ACC112 (cell line): ENCODE measurements around the gene VWC2L.

Experiments used
- H2AFZ ChIP-seq: fragments of 200-600 bp; sonication (generic); one replicate; pipeline ENCODE4 v1.6.0; 2017; ENCODE audit warnings: antibody characterized with exemption, low read length; ENCODE audit not compliant: unreplicated experiment
- H3K27ac ChIP-seq: fragments of 200-600 bp; sonication (generic); 2 replicates; pipeline ENCODE4 v1.5.1; 2014; ENCODE audit warnings: low read depth, mild to moderate bottlenecking, antibody characterized with exemption, low read length, moderate library complexity
- H3K27me3 ChIP-seq: fragments of 200-600 bp; sonication (generic); 2 replicates; pipeline ENCODE4 v1.6.1; 2014; ENCODE audit warnings: mild to moderate bottlenecking, antibody characterized with exemption, low read length, moderate library complexity, mixed read lengths; ENCODE audit not compliant: insufficient read depth
- H3K36me3 ChIP-seq: fragments of 200-600 bp; sonication (generic); 2 replicates; pipeline ENCODE4 v1.6.1; 2016; ENCODE audit warnings: mild to moderate bottlenecking, antibody characterized with exemption, low read length, moderate library complexity, mixed read lengths; ENCODE audit not compliant: insufficient read depth
- H3K4me1 ChIP-seq: fragments of 200-600 bp; sonication (generic); one replicate; pipeline ENCODE4 v1.6.1; 2016; ENCODE audit warnings: low read length, mixed read lengths; ENCODE audit not compliant: insufficient read depth, unreplicated experiment, control insufficient read depth
- H3K4me3 ChIP-seq: fragments of 200-600 bp; sonication (generic); 2 replicates; pipeline ENCODE4 v1.5.1; 2014; ENCODE audit warnings: mild to moderate bottlenecking, low read depth, low read length
- H3K79me2 ChIP-seq: fragments of 200-600 bp; sonication (generic); one replicate; pipeline ENCODE4 v1.6.0; 2016; ENCODE audit warnings: low read length; ENCODE audit not compliant: control insufficient read depth, unreplicated experiment, insufficient read depth

Gene VWC2L

DNA sequence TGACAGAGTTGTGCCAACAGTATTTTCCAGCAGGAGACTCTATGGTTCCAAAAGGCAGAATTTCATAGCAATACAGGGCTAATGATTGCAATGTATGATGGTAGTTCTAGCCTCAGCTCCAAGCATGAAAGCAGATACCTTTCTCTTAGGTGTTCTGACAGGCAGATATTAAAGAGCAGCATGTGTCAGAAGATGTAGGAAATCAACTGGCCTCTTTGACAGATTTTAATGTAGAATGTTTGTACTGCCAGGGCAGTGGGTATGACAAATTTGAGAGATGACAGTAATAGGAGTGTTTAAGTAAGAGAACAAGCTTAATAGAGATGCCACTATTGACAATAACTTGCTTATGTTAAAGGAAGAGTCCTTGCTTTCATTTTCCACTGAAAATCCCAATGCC lies 21.5 kb upstream of the VWC2L start:
- Histone ChIP-seq H3K27me3 (no peaks in the 10 kb centered on the region), H3K79me2 (no peaks in the 10 kb centered on the region), H3K4me1 (no peaks in the 10 kb centered on the region), H3K36me3 (no peaks in the 10 kb centered on the region), H3K4me3 (no peak overlapping the region), H3K27ac (no peak overlapping the region), H2AFZ (no peak overlapping the region)

DNA sequence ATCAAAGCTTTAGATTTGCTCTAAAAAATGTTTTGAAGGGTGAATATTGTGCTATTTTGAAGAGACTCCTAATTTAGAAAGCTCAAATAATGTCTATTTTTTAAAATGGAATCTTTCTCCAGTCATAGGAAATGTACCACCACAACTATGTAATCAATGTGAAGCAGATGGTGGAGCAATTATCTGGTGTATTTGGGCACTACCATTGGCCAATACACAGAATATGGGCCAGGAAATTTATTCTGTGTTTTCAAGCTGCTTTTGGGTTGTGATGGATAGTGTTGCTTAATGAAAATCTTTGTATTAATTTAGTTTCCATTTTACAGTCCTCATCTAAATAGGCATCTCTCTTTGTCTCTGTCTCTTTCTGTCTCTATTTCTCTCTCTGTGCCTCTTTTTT lies 17.1 kb upstream of the VWC2L start:
- Histone ChIP-seq H3K79me2 (no peaks in the 10 kb centered on the region), H3K36me3 (no peaks in the 10 kb centered on the region), H3K27me3 (no peaks in the 10 kb centered on the region), H3K4me3 (no peak overlapping the region), H3K27ac (no peak overlapping the region), H3K4me1 (peaks cover 9% of the 10 kb centered on the region), H2AFZ (no peak overlapping the region)

DNA sequence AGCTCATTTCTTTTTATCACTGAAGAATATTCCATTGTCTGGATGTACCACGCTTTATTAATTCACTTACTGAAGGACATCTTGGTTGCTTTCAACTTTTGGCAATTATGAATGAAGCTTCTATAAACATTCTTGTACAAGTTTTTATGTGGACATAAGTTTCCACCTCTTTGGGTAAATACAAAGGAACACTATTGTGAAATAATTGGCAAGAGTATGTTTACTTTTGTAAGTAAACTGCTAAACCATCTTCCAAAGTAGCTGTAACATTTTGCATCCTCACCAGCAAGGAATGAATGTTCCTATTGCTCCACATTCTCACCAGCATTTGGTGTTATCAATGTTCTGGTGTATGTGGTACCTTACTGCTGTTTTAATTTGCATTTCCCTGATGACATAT lies 15.8 kb upstream of the VWC2L start:
- H2AFZ ChIP-seq = peak overlapping the region; percentile 6
- peaks cover 9% of the 10 kb centered on the region for H3K4me1 ChIP-seq
- no peaks in the 10 kb centered on the region for H3K36me3 ChIP-seq
- no peak overlapping the region for H3K4me3 ChIP-seq
- no peaks in the 10 kb centered on the region for H3K27me3 ChIP-seq
- no peaks in the 10 kb centered on the region for H3K79me2 ChIP-seq
- H3K27ac ChIP-seq = no peak overlapping the region

DNA sequence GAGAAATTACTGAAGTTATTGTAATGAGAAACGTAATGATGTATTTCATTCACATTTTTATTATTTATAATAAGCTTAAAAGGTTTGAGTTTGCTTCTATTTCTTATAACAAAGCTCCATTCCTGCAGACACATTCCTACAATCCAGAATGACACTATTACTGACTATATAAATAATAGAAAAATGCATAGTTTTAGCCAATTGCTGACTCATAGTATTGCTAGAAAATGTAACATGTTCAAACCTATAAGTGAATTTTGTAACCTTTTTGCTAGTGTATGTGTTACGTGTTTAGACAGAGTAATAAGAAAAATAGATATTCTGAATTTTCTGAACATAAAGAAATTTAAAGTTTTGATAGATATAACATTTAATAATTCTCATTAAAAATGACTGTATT lies 9.3 kb upstream of the VWC2L start:
- no peaks in the 10 kb centered on the region for H3K79me2 ChIP-seq
- H3K27ac ChIP-seq = no peak overlapping the region
- no peak overlapping the region for H2AFZ ChIP-seq
- H3K27me3 ChIP-seq = no peaks in the 10 kb centered on the region
- H3K36me3 ChIP-seq = no peaks in the 10 kb centered on the region
- no peak overlapping the region for H3K4me3 ChIP-seq
- peaks cover 6% of the 10 kb centered on the region for H3K4me1 ChIP-seq

DNA sequence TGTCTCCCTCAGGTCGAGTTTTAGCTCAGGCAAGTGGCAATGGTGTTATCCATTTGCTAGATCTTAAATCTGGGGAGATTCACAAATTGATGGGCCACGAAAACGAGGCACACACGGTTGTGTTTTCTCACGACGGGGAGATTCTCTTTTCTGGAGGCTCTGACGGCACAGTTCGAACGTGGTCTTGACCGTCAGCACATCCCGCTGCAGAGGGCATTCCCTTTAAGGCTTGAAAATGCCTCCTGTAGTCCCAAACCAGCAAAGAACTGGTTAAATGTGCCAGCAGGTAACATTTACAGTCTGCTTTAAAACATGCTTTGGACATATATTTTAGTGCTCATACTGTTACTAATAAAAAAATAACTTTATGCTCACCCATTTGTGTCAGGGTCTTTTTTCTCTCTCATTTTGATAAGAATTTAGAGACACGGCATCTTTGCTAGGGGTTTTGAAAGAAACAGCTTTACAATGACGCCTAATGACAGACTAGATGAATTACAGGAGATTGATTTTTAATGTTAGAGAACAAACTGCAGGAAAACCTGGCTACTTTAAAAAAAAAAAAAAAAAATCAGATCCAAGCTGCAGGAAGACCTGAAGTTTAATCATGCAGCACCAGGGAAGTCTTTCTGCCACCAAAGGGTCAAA lies 602 bp upstream of the VWC2L start:
- Histone ChIP-seq H3K27me3 (no peaks in the 10 kb centered on the region), H3K4me1 (peaks cover 2% of the 10 kb centered on the region), H3K36me3 (no peaks in the 10 kb centered on the region), H3K79me2 (no peaks in the 10 kb centered on the region), H2AFZ (no peak overlapping the region), H3K4me3 (peak overlapping the region; percentile 23), H3K27ac (no peak overlapping the region)

DNA sequence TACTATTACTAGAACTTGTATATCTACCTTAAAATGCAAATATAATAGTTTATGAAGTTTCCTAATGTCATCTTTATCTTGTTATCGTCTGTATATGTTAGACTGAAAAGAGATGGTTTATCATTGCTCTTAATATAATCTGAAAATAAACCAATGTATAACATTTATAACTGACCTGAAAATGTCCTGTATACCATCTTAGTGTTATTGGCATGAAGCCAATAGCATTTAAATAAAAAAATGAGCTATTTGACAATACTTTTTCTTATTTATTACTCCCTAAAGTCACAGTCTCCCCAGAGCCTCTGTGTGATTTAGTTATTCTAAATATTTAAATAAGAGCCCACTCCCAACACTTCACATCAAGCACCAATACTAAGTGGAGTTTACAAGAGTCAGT lies 1.8 kb downstream of the VWC2L start:
- H3K79me2 ChIP-seq = no peaks in the 10 kb centered on the region

DNA sequence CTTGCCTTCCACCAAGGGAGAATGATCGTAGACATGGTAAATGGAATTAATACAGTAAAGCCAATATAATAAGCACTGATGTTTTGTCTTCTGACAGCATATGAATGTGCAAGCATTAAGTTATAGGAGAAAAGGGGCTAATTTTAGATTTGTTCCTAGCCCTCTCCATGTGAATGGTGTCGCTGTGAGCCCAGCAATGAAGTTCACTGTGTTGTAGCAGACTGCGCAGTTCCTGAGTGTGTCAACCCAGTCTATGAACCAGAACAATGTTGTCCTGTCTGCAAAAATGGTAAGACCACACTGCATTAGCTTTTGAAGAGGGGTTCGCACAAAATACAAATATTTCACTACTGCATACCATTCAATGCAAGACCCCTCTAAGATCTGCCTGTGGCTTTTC lies 25.6 kb downstream of the VWC2L start:
- Histone ChIP-seq H3K36me3 (no peaks in the 10 kb centered on the region), H3K27ac (no peak overlapping the region), H3K79me2 (no peaks in the 10 kb centered on the region), H2AFZ (no peak overlapping the region), H3K4me3 (no peak overlapping the region), H3K4me1 (no peaks in the 10 kb centered on the region), H3K27me3 (no peaks in the 10 kb centered on the region)

More for the DNA sequence above, 1.8 kb downstream of the VWC2L start:
- H3K36me3 ChIP-seq = no peaks in the 10 kb centered on the region
- no peak overlapping the region for H3K27ac ChIP-seq
- no peak overlapping the region for H3K4me3 ChIP-seq
- no peak overlapping the region for H2AFZ ChIP-seq
- no peaks in the 10 kb centered on the region for H3K27me3 ChIP-seq
- peaks cover 2% of the 10 kb centered on the region for H3K4me1 ChIP-seq

DNA sequence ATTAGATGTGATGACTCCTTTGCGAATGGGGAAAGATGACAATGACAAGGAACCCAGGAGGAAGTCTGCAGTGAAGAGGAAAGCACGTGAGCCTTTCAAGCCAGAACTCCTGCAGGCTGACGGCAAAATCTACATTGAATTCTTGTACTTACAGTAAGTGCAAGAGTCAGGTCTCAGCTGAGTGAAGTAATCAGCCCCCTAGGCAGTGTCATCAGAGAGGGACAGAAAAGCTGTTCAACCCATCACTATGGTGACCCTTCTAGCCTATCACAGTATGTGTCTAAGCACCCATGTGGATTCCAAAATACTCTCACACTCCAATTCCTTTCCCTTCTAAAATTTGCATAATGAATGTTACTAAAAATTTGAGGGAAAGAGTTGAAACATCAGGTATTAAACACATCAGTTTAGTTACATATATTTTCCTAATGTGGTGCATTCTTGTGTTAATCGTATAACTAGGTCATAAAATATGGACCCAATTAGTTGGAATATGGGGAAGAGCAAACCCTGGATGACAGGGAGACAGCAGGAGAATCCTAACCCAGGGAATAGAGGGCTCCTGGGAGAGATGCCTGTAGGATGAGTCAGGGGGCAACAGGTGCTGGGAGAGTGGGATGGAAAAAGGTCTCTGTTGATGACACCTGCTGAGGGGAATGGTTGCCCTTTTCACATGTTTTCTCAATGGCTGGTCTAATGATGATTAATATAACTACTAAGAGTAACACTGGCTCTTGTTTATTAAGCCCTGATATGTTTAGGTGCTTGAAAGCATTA lies 39.5 kb downstream of the VWC2L start:
- Histone ChIP-seq H3K79me2 (no peaks in the 10 kb centered on the region), H3K4me3 (no peak overlapping the region), H3K27me3 (no peaks in the 10 kb centered on the region), H2AFZ (no peak overlapping the region), H3K4me1 (no peaks in the 10 kb centered on the region), H3K27ac (no peak overlapping the region), H3K36me3 (no peaks in the 10 kb centered on the region)

DNA sequence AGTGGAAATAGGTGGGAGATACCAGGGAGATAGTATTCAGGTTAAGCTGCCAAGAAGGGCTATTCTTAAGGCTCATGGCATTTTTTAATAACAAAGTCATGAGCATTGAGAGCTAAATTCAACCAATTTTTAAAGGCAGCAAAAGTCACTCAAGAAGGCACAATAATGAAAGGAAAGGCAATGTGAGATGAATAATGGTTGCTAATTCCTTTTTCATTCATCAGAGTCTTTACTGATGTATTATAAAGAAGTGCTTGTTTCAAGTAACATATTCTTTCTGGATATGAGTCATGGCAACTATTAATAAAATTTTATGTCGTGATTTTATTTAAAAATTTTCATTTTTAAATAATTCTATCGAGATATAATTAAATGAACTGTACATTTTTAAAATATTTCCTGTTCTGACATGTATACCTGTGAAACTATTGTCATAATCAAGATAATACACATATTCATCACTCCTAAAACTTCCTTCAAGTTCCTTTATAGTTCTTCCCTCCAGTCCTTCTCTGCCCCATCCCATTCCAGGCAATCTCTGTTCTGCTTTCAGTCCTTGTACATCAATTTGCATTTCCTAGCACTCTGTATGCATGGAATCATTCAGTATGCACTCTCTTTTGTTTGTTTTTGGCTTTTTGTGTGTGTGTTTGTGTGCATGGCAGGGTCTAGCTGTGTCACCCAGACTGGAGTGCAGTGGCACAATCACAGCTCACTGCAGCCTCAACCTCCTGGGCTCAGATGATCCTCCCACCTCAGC lies 40.8 kb downstream of the VWC2L start:
- H3K27ac ChIP-seq = no peak overlapping the region
- H2AFZ ChIP-seq = no peak overlapping the region
- no peak overlapping the region for H3K4me3 ChIP-seq
- no peaks in the 10 kb centered on the region for H3K79me2 ChIP-seq
- no peaks in the 10 kb centered on the region for H3K36me3 ChIP-seq
- H3K27me3 ChIP-seq = no peaks in the 10 kb centered on the region
- no peaks in the 10 kb centered on the region for H3K4me1 ChIP-seq

DNA sequence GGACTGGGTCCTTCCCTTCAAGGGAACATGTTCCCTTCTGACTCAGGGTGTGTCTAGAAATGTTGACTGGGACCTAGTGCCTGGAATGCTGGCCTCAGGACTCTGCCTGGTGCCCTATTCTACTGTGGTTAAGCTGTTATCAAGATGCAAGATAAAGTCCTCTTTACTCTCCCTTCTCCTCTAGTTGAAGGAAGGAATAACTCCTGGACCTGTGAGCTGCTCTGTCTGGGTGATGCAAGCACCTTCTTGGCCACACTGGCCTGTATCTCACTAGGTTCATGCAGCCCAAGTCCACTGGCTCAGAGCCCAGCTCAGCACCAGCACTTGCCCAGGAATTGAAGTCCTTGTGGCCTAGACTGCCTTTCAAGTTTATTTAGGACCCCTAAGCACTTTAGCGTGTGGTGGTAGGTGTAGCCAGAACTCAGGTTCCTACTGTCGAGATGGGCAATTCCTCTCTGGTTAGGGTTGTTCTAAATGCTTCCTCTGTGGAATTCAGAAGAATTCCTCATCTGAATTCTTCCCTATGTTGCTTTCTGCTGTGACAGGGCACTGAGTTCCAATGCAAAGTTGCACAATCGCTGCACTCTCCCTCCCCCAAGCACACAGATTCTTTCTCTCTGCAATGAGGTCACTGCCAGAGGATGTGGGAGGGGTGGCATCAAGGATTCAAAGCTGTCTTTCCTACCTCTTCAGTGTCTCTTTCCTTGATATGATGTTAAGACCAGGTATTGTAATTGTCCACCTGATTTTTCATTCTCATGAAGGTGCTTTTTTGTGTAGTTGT lies 54.7 kb downstream of the VWC2L start:
- H3K4me1 ChIP-seq = peaks cover 14% of the 10 kb centered on the region
- H3K79me2 ChIP-seq = no peaks in the 10 kb centered on the region
- peak overlapping the region; percentile 31; the same call in 1 of the 2 replicates for H3K27ac ChIP-seq
- H3K36me3 ChIP-seq = no peaks in the 10 kb centered on the region
- peak overlapping the region; percentile 72 for H2AFZ ChIP-seq
- H3K4me3 ChIP-seq = no peak overlapping the region
- H3K27me3 ChIP-seq = no peaks in the 10 kb centered on the region
